H9 (cell line): Measurements from ENCODE around the gene SWT1. TPM values are rescaled to one million over a fixed set of nuclear protein-coding genes. Genes with fewer than 3 reads are reported as not detected.

ENCODE experiments used
- DNase-seq: peaks from one replicate; pipeline ENCODE4 v3.0.0-alpha.2; 2017
- H2AFZ ChIP-seq: one replicate; pipeline ENCODE4 v1.6.1; 2013; ENCODE audit warnings: mild to moderate bottlenecking, low read length, control low read depth, moderate library complexity
- H2AK5ac ChIP-seq: 2 replicates; pipeline ENCODE4 v1.6.1; 2013; ENCODE audit warnings: low read length, control low read depth, mixed read lengths; ENCODE audit not compliant: insufficient read length
- H2BK120ac ChIP-seq: one replicate; pipeline ENCODE4 v1.6.1; 2013; ENCODE audit warnings: low read depth, mild to moderate bottlenecking, low read length, control low read depth, inconsistent platforms; ENCODE audit not compliant: poor library complexity, severe bottlenecking
- H2BK12ac ChIP-seq: 2 replicates; pipeline ENCODE4 v1.6.1; 2013; ENCODE audit warnings: low read length, control low read depth, mixed read lengths, low read depth; ENCODE audit not compliant: insufficient read length
- H2BK15ac ChIP-seq: 2 replicates; pipeline ENCODE4 v1.6.1; 2013; ENCODE audit warnings: low read depth, low read length, control low read depth
- H2BK20ac ChIP-seq: one replicate; pipeline ENCODE4 v1.6.1; 2013; ENCODE audit warnings: low read depth, mild to moderate bottlenecking, low read length, control low read depth, inconsistent platforms; ENCODE audit not compliant: poor library complexity, severe bottlenecking
- H2BK5ac ChIP-seq: 2 replicates; pipeline ENCODE4 v1.6.1; 2013; ENCODE audit warnings: low read length, control low read depth, mixed read lengths; ENCODE audit not compliant: insufficient read length
- H3K14ac ChIP-seq: 2 replicates; pipeline ENCODE4 v1.6.1; 2013; ENCODE audit warnings: low read length, control low read depth; ENCODE audit not compliant: insufficient read depth
- H3K18ac ChIP-seq: 2 replicates; pipeline ENCODE4 v1.6.1; 2013; ENCODE audit warnings: low read depth, mild to moderate bottlenecking, mixed read lengths, low read length, control low read depth; ENCODE audit not compliant: insufficient read length
- H3K23ac ChIP-seq: 2 replicates; pipeline ENCODE4 v1.6.1; 2013; ENCODE audit warnings: low read length, control low read depth, mixed read lengths, low read depth; ENCODE audit not compliant: insufficient read length
- H3K23me2 ChIP-seq: 2 replicates; pipeline ENCODE4 v1.6.1; 2013; ENCODE audit warnings: low read depth, mild to moderate bottlenecking, mixed read lengths, low read length, control low read depth; ENCODE audit not compliant: insufficient read length, poor library complexity, severe bottlenecking
- H3K27ac ChIP-seq: 2 replicates; pipeline ENCODE4 v1.5.1; 2013; ENCODE audit warnings: low read length, control low read depth, mixed read lengths, low read depth; ENCODE audit not compliant: insufficient read length
- H3K27me3 ChIP-seq: 2 replicates; pipeline ENCODE4 v1.6.1; 2013; ENCODE audit warnings: low read length, control low read depth, inconsistent platforms; ENCODE audit not compliant: insufficient read depth
- H3K4ac ChIP-seq: 2 replicates; pipeline ENCODE4 v1.6.1; 2013; ENCODE audit warnings: low read depth, mild to moderate bottlenecking, control low read depth, inconsistent platforms, low read length, moderate library complexity
- H3K4me1 ChIP-seq: 2 replicates; pipeline ENCODE4 v1.6.1; 2013; ENCODE audit warnings: low read length, control low read depth, inconsistent platforms; ENCODE audit not compliant: insufficient read depth
- H3K4me2 ChIP-seq: 2 replicates; pipeline ENCODE4 v1.6.1; 2013; ENCODE audit warnings: low read length, control low read depth, mixed read lengths; ENCODE audit not compliant: insufficient read length, insufficient read depth
- H3K56ac ChIP-seq: 2 replicates; pipeline ENCODE4 v1.6.1; 2013; ENCODE audit warnings: low read depth, mild to moderate bottlenecking, mixed read lengths, low read length, control low read depth; ENCODE audit not compliant: insufficient read length
- H3K79me1 ChIP-seq: 2 replicates; pipeline ENCODE4 v1.6.1; 2013; ENCODE audit warnings: low read depth, mild to moderate bottlenecking, moderate library complexity, low read length, control low read depth, inconsistent platforms; ENCODE audit not compliant: insufficient read depth, poor library complexity, severe bottlenecking
- H3K79me2 ChIP-seq: 2 replicates; pipeline ENCODE4 v1.6.1; 2013; ENCODE audit warnings: low read length, control low read depth, inconsistent platforms; ENCODE audit not compliant: insufficient read depth
- H3K9ac ChIP-seq: 2 replicates; pipeline ENCODE4 v1.6.1; 2013; ENCODE audit warnings: low read length, control low read depth, mixed read lengths; ENCODE audit not compliant: insufficient read length; ENCODE audit errors: extremely low read depth
- H3K9me3 ChIP-seq: one replicate; pipeline ENCODE4 v1.6.1; 2013; ENCODE audit warnings: low read depth, low read length, inconsistent platforms; ENCODE audit not compliant: control insufficient read depth
- H3T11ph ChIP-seq: one replicate; pipeline ENCODE4 v1.6.1; 2013; ENCODE audit warnings: mild to moderate bottlenecking, low read length, control low read depth, inconsistent platforms
- H4K20me1 ChIP-seq: one replicate; pipeline ENCODE4 v1.6.1; 2013; ENCODE audit not compliant: control insufficient read depth, insufficient read length, insufficient read depth
- H4K5ac ChIP-seq: 2 replicates; pipeline ENCODE4 v1.6.1; 2013; ENCODE audit warnings: low read depth, mild to moderate bottlenecking, mixed read lengths, low read length, control low read depth; ENCODE audit not compliant: insufficient read length
- H4K8ac ChIP-seq: replicated peaks from 2 replicates; pipeline ENCODE4 v1.6.1; 2013; ENCODE audit warnings: low read length, control low read depth, mixed read lengths, low read depth; ENCODE audit not compliant: insufficient read length
- H4K91ac ChIP-seq: 2 replicates; pipeline ENCODE4 v1.6.1; 2013; ENCODE audit warnings: low read depth, mild to moderate bottlenecking, moderate library complexity, mixed read lengths, low read length, control low read depth; ENCODE audit not compliant: insufficient read length
- H3K27ac Mint-ChIP-seq, 3 experiments: 2 replicates in 2 of 3; 3 replicates in 1 of 3; pipeline ENCODE4 v1.8.0; 2020 to 2021; ENCODE audit warnings: mixed read lengths in 3 of 3, mild to moderate bottlenecking in 1 of 3, moderate library complexity in 1 of 3
- H3K27me3 Mint-ChIP-seq: 2 replicates; pipeline ENCODE4 v1.8.0; 2021; ENCODE audit warnings: low read depth, mild to moderate bottlenecking, moderate library complexity, mixed read lengths
- H3K36me3 Mint-ChIP-seq, 3 experiments: 2 replicates in 2 of 3; 3 replicates in 1 of 3; pipeline ENCODE4 v1.8.0; 2020 to 2021; ENCODE audit warnings: low read depth in 3 of 3, mixed read lengths in 3 of 3; ENCODE audit not compliant: insufficient read depth in 1 of 3
- H3K4me1 Mint-ChIP-seq, 2 experiments: 2 replicates each; pipeline ENCODE4 v1.8.0; 2020; ENCODE audit warnings: mixed read lengths in 2 of 2
- H3K4me3 Mint-ChIP-seq, 2 experiments: 2 replicates in 1 of 2; 3 replicates in 1 of 2; pipeline ENCODE4 v1.8.0; 2020 to 2021; ENCODE audit warnings: mild to moderate bottlenecking in 2 of 2, mixed read lengths in 2 of 2, moderate library complexity in 1 of 2
- H3K9me3 Mint-ChIP-seq, 2 experiments: 2 replicates in 1 of 2; 3 replicates in 1 of 2; pipeline ENCODE4 v1.8.0; 2020; ENCODE audit warnings: mild to moderate bottlenecking in 2 of 2, mixed read lengths in 2 of 2, moderate library complexity in 1 of 2
- CTCF ChIP-seq: fragments of 200-600 bp; sonication (generic); conservative IDR thresholded peaks from 3 replicates; pipeline ENCODE4 v1.8.0; 2021; ENCODE audit warnings: antibody characterized with exemption, mild to moderate bottlenecking
- total RNA-seq: library from RNA; stranded (reverse); gene quantifications from 2 replicates; pipeline ENCODE4 v1.2.1, GENCODE V29; 2021

Gene SWT1
- total RNA-seq, 1 experiment from 2014 or later, result 5.2 TPM

GRCh38 chr1:185267701-185268100 is 110.7 kb downstream of the SWT1 start:
- no peak overlapping the region for H2AK5ac ChIP-seq
- no peak overlapping the region for H3T11ph ChIP-seq
- no peak overlapping the region for H2BK15ac ChIP-seq
- H3K27ac ChIP-seq, result no peak overlapping the region
- H2BK20ac ChIP-seq, result no peak overlapping the region
- no peak overlapping the region for H2AFZ ChIP-seq
- H3K9me3 ChIP-seq, result no peaks in the 10 kb centered on the region
- H3K4me3 Mint-ChIP-seq, result no peak overlapping the region
- no peak for DNase-seq
- H3K9me3 Mint-ChIP-seq, result no peaks in the 10 kb centered on the region
- no peak overlapping the region for H2BK120ac ChIP-seq
- no peaks in the 10 kb centered on the region for H3K27me3 Mint-ChIP-seq
- H4K5ac ChIP-seq, result no peak overlapping the region
- no peak overlapping the region for H3K14ac ChIP-seq
- no peak overlapping the region for H3K56ac ChIP-seq
- no peak overlapping the region for H3K27ac Mint-ChIP-seq
- H3K4me1 ChIP-seq, result no peaks in the 10 kb centered on the region
- no peaks in the 10 kb centered on the region for H3K23me2 ChIP-seq
- TF ChIP-seq CTCF, result no peak
- no peak overlapping the region for H3K18ac ChIP-seq
- no peak overlapping the region for H3K4me2 ChIP-seq
- no peak overlapping the region for H4K8ac ChIP-seq
- H3K79me2 ChIP-seq, result no peaks in the 10 kb centered on the region
- H4K91ac ChIP-seq, result no peak overlapping the region
- no peak overlapping the region for H3K9ac ChIP-seq
- H3K4ac ChIP-seq, result no peak overlapping the region
- H2BK12ac ChIP-seq, result no peak overlapping the region
- no peaks in the 10 kb centered on the region for H4K20me1 ChIP-seq
- no peaks in the 10 kb centered on the region for H3K27me3 ChIP-seq
- no peaks in the 10 kb centered on the region for H3K79me1 ChIP-seq
- no peak overlapping the region for H3K23ac ChIP-seq
- H3K36me3 Mint-ChIP-seq, result no peaks in the 10 kb centered on the region
- no peak overlapping the region for H2BK5ac ChIP-seq
- no peaks in the 10 kb centered on the region for H3K4me1 Mint-ChIP-seq
